Measurements from ENCODE around the gene ATP1A2. TPM values are rescaled to one million over a fixed set of nuclear protein-coding genes. Genes with fewer than 3 reads are reported as not detected.

Gene ATP1A2
- total and polyA plus RNA-seq, 2 donors (not counting 3 experiments of a cell fraction or from before 2014, with no cell fraction given): not detected

DNA sequence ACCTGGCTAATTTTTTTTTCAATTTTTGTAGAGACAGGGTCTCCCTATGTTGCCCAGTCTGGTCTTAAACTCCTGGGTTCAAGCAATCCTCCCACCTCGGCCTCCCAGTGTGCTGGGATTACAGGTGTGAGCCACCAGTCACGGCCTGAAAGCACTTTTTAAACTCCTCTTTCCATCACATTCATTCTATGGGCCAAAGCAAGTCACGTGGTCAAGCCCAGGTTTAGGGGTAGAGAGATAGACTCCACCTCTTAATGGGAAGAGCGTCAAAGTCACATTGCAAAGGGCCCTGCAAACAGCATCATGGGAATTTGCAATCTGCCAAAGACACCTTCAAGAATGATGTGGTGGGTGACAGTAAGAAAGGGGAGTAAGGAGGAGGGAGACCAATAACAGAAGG is 43.0 kb downstream of the ATP1A2 start:
- Histone ChIP-seq H3K36me3 (ENCODE audit: control insufficient read depth in 2 of 2, extremely low read depth in 1 of 2, insufficient read depth in 2 of 2, low read length in 2 of 2) (no peaks in the 10 kb centered on the region), H3K9ac (replicated peaks; ENCODE audit: extremely low read depth, insufficient read depth, low read length) (no peak overlapping the region), H4K20me1 (replicated peaks; ENCODE audit: control insufficient read depth, extremely low read depth, insufficient read depth, low read length) (no peaks in the 10 kb centered on the region), H3K9me1 (replicated peaks; ENCODE audit: control insufficient read depth, extremely low read depth, insufficient read depth, low read length) (no peaks in the 10 kb centered on the region), H3K4me2 (ENCODE audit: insufficient read depth, low read length) (no peak overlapping the region), H3K4me3 (replicated peaks in 1 of 3; ENCODE audit: insufficient read depth in 1 of 3, low read depth in 1 of 3, low read length in 3 of 3) (no peak overlapping the region), H3K9me3 (replicated peaks; ENCODE audit: control insufficient read depth, insufficient read depth, low read length) (no peaks in the 10 kb centered on the region), H3K4me1 (ENCODE audit: control insufficient read depth, extremely low read depth, insufficient read depth, low read length) (no peaks in the 10 kb centered on the region), H2AFZ (ENCODE audit: low read depth, low read length) (no peak overlapping the region), H3K27ac (ENCODE audit: insufficient read depth, low read depth, low read length) (no peak overlapping the region), H3K79me2 (ENCODE audit: control insufficient read depth, insufficient read depth, low read length) (no peaks in the 10 kb centered on the region), H3K27me3 (ENCODE audit: control insufficient read depth in 2 of 2, insufficient read depth in 2 of 2, low read length in 2 of 2) (peaks cover 10 to 13% of the 10 kb centered on the region in 2 experiments)
- CTCF ChIA-PET: interaction anchor here (1.1 to 1.2 kb wide), 2 partner anchors 9 to 35 kb away, joined by 3 read pairs; no protein-coding TSS in a partner anchor
- FAIRE-seq (no peak), DNase-seq (ENCODE audit: low read depth, low spot score) (no peak)
- intact Hi-C loops (cut with micrococcal nuclease) (no loop called here), dilution Hi-C loops (cut with MboI; ENCODE audit: extremely low pct_ligation_motif_present, low sequenced_read_pairs) (no loop called here)
- no TSS peak for BruUV-seq (replicated peaks)
- POLR2A ChIA-PET: no interaction called here
- no peak for TF ChIP-seq MYC (IDR thresholded peaks at IDR 0.05; ENCODE audit: low read depth, low read length)
- no peak for TF ChIP-seq EZH2 (IDR thresholded peaks at IDR 0.05; ENCODE audit: borderline replicate concordance, low read depth, low read length, severe bottlenecking)
- no peak for TF ChIP-seq POLR2A (IDR thresholded peaks at IDR 0.05; ENCODE audit: low read depth, low read length)

GRCh38 chr1:160159846-160160245 is 44.3 kb downstream of the ATP1A2 start:
- Histone ChIP-seq H4K20me1 (replicated peaks; ENCODE audit: control insufficient read depth, extremely low read depth, insufficient read depth, low read length) (no peaks in the 10 kb centered on the region), H3K9ac (replicated peaks; ENCODE audit: extremely low read depth, insufficient read depth, low read length) (no peak overlapping the region), H3K9me1 (replicated peaks; ENCODE audit: control insufficient read depth, extremely low read depth, insufficient read depth, low read length) (no peaks in the 10 kb centered on the region), H3K4me1 (ENCODE audit: control insufficient read depth, extremely low read depth, insufficient read depth, low read length) (no peaks in the 10 kb centered on the region), H3K36me3 (ENCODE audit: control insufficient read depth in 2 of 2, extremely low read depth in 1 of 2, insufficient read depth in 2 of 2, low read length in 2 of 2) (no peaks in the 10 kb centered on the region), H3K79me2 (ENCODE audit: control insufficient read depth, insufficient read depth, low read length) (no peaks in the 10 kb centered on the region), H3K9me3 (replicated peaks; ENCODE audit: control insufficient read depth, insufficient read depth, low read length) (no peaks in the 10 kb centered on the region), H3K27ac (ENCODE audit: insufficient read depth, low read depth, low read length) (no peak overlapping the region), H3K4me2 (ENCODE audit: insufficient read depth, low read length) (no peak overlapping the region), H3K4me3 (replicated peaks in 1 of 3; ENCODE audit: insufficient read depth in 1 of 3, low read depth in 1 of 3, low read length in 3 of 3) (no peak overlapping the region), H2AFZ (ENCODE audit: low read depth, low read length) (no peak overlapping the region), H3K27me3 (ENCODE audit: control insufficient read depth in 2 of 2, insufficient read depth in 2 of 2, low read length in 2 of 2) (peaks cover 10 to 11% of the 10 kb centered on the region in 2 experiments)
- BruUV-seq (replicated peaks): no TSS peak
- POLR2A ChIA-PET: no interaction called here
- dilution Hi-C loops (cut with MboI; ENCODE audit: extremely low pct_ligation_motif_present, low sequenced_read_pairs) (no loop called here), intact Hi-C loops (cut with micrococcal nuclease) (no loop called here)
- DNase-seq (ENCODE audit: low read depth, low spot score): no peak
- no peak for TF ChIP-seq FOS (IDR thresholded peaks at IDR 0.05; ENCODE audit: borderline replicate concordance, insufficient read depth, low read length)
- no peak for TF ChIP-seq MAX (IDR thresholded peaks at IDR 0.05; ENCODE audit: insufficient read depth, insufficient read length)
- no peak for TF ChIP-seq CTCF (IDR thresholded peaks at IDR 0.05; ENCODE audit: extremely low read depth in 1 of 2, insufficient read depth in 1 of 2, low read depth in 1 of 2, low read length in 2 of 2)
- no peak for TF ChIP-seq JUN (IDR thresholded peaks at IDR 0.05; ENCODE audit: borderline replicate concordance, insufficient read depth, insufficient read length, low read depth)
- TF ChIP-seq EZH2 (IDR thresholded peaks at IDR 0.05; ENCODE audit: borderline replicate concordance, low read depth, low read length, severe bottlenecking): no peak
- TF ChIP-seq MYC (IDR thresholded peaks at IDR 0.05; ENCODE audit: low read depth, low read length): no peak
- no peak for TF ChIP-seq GATA2 (IDR thresholded peaks at IDR 0.05; ENCODE audit: insufficient read depth, insufficient read length, low read depth, low read length)
- TF ChIP-seq POLR2AphosphoS5 (IDR thresholded peaks at IDR 0.05; ENCODE audit: insufficient read depth, low read depth, low read length): no peak
- FAIRE-seq: no peak
- CTCF ChIA-PET: interaction anchor here (0.8 kb wide), 1 partner anchor 92 kb away, joined by 5 read pairs; no protein-coding TSS in a partner anchor

Data from endothelial cell of umbilical vein (primary cell).